HG02970 (cell line): Measurements from ENCODE around the gene CZIB.
"Not testable (repeated sequence)": the region's sequence is repeated elsewhere in the genome, so short reads cannot be mapped to it uniquely, and the experiment has no call there.

Experiments
- ATAC-seq: cut with Tn5 transposase; IDR thresholded peaks from one replicate; pipeline ENCODE4 v1.9.1; 2021; ENCODE audit warnings: mild to moderate bottlenecking, moderate library complexity, moderate number of reproducible peaks; ENCODE audit not compliant: unreplicated experiment, low FRiP score

CZIB gene

DNA sequence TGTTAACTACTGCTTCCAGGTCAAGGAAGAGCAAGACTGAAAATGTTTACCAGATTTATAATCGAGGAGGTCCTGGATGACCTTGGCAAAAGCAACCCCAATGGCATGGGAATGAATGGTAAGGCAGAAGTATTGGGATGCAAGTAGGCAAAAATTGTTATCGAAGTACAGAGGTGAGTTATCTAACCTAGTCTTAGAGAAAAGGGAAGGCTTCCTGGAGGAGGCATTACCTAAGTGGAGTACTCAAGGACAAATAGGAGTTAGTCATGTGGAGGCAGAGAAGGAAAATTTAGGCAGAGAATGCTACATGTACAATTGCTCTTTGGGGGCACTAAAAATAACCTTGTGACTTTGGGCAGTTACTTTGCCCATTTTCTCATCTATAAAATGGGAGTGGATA is 21.4 kb upstream of the CZIB start:
- no peak for ATAC-seq

DNA sequence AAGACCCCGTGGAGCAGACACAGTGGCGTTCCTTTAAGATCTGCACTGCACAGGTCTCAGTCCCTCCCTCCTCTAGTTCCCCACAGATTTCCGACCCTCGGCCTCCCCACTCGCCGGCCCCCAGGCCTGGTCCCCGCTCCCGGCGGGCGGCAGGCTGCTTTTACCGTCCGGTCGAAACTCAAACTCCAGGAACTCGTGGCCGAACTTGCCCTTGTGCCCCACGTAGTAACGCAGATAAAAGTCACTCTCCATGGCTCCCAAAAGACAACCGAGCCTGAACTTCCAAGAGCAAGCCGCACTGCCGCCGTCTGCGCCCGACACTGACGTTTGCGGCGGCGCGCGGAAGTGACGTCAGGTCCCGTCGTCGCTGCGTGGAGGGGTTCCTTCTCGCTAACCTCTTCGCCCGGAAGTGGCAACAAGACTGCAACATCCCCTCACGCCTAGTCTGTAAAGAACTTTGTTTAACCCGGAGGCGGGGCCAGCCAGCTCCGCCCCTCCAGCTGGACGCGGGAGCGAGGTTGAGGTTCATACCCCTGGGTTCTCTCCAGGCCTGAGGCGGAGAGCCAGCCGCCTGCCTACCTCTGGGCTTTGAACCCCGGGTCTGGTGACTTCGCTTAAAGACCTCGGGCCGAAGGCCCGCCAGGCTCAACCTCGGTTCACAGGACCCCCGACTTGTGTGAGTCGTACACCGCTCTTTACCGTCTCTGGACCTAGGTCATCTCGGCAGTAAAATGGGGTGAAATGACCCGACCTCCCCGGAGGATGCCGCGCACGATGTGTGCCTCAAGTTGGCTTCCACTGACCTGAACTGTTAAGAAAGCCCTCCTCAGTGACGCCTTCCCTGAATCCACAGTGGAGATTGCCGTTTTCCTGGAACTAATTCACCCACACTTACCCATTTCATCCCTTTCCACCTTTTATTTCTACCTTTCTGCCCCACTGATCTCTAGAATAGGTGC is 18.0 kb upstream of the CZIB start, which contains the start of gene MAGOH:
Gene MAGOH (minus strand): TSS at position 322 of the 959 bp plus-strand sequence. CDS start 70 bp downstream, at position 252.
- peak; percentile 92 for ATAC-seq

DNA sequence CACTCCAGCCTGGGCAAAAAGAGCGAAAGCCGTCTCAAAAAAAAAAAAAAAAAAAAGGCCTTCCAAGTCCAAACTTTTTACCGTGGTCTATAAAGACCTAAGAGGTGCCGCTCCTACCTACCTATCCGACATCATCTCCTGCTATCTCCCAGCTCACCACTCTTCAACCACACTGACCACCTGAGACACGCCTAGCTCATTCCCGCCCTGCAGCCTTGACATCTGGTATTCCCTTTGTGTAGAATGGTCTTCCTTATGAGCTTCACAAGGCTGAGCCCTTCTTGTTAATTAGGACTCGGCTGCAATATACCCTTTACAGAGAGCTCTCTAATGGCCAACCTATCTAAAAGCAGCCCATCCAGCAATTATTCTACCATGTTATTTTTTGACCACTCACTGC is 17.2 kb upstream of the CZIB start:
- ATAC-seq: no peak

DNA sequence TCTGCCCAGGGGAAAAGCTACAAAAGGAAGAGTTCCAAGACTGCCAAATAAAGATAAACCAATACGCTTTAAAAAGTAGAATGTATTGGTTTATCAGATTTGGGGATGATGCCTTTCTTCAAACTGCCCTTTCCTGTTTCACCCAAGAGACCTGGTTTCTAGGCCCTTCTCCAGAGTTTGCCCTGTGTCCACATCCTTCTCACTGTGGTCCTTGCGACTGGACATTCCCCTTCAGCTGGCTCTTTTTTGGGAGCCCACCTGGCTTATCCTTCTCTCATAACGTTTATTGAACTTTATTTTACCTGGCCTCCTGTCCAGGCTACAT is 490 bp upstream of the CZIB start:
- no peak for ATAC-seq

DNA sequence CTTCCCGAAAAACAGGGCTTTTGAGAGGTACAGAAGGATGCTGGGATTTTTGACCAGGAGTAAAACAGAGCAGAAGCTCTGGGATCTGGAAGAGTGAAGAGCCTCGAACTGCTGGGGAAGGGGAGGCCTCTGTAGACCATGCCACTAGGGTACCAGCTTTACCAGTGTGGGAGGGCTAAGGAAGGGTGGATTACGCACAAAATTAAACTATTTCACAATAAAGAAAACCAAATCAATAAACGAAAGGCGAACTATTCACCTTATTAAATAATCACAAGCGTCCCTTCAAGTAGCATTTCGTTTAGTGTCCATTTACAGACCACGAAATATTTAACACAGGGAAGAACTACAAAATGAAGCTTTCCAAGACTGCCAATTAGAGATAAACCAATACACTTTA is 723 bp downstream of the CZIB start:
- ATAC-seq: no peak

DNA sequence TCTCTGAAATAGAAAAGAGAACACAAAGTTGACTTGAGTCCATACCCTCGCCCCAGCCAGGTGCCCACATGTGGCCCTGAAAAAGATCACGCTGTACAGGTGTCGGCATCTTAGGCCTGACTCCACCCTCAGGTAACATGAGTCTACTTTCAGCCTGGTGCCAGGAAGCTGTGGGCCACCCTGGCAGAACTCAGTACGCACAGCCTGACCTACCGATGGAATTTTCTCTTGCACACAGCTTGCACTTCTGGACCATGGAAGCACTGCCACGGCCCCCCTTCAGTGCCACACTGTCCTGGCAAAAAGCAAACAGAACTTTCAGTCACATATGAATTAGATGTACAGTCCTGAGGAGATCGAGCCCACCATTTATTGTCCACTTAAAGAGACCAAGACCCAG is 2.2 kb downstream of the CZIB start:
- no peak for ATAC-seq

DNA sequence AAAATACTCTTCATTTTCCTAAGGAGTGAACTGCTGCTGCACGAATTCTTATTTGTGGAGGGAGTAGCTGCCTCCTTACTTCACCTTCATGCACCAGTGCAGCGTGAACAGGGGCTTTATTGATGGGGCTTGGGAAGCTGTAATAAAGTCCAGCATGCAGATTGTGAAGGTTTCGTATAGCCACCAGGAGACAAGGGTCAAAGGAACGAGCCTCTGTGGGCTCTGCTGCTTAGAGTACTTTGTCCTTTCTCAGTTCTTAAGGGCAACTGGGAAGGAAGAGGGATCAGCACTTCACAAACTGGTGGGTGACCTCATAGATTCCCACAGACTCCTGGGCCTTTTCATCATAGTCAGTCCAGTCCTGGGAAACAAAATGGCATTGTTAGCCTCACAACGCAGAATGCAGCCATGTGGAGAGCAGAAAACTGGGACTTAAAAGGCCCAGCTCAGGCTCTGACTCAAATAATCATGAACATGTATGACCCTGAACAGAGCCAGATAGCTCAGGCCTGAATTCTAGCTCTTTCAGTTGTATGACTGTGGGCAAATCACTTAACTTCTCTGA is 6.0 kb downstream of the CZIB start:
- ATAC-seq: no peak

DNA sequence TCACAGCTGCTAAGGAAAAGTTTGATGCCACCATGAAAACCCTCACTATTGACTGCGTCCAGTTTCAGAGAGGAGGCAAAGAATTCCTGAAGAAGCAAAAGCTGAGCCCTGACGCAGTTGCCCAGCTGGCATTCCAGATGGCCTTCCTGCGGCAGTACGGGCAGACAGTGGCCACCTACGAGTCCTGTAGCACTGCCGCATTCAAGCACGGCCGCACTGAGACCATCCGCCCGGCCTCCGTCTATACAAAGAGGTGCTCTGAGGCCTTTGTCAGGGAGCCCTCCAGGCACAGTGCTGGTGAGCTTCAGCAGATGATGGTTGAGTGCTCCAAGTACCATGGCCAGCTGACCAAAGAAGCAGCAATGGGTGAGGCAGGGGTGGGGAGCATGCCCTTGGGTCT is 9.5 kb downstream of the CZIB start:
- ATAC-seq: no peak

DNA sequence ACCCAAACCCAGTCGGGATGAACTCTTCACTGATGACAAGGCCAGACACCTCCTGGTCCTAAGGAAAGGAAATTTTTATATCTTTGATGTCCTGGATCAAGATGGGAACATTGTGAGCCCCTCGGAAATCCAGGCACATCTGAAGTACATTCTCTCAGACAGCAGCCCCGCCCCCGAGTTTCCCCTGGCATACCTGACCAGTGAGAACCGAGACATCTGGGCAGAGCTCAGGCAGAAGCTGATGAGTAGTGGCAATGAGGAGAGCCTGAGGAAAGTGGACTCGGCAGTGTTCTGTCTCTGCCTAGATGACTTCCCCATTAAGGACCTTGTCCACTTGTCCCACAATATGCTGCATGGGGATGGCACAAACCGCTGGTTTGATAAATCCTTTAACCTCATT is 10.1 kb downstream of the CZIB start:
- ATAC-seq: no peak

DNA sequence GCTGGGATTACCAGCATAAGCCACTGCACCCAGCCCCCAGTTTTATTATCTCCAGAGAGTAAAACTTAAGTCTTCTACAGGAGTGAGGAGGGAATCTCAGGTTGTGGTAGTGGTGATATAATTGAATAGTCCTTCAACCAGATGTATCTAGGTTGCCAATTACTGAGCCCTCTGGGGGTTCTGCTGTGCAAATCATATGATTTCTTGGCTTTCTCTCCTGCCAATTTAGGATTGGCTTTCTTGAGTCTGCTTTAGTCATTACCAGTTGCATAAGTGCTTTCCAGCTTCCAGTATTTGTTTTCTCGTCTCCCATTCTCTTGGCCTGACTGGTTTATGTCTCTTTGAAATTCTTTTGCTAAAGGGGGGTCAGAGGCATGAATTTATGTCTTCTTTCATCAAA is 12.7 kb downstream of the CZIB start:
- no peak for ATAC-seq

DNA sequence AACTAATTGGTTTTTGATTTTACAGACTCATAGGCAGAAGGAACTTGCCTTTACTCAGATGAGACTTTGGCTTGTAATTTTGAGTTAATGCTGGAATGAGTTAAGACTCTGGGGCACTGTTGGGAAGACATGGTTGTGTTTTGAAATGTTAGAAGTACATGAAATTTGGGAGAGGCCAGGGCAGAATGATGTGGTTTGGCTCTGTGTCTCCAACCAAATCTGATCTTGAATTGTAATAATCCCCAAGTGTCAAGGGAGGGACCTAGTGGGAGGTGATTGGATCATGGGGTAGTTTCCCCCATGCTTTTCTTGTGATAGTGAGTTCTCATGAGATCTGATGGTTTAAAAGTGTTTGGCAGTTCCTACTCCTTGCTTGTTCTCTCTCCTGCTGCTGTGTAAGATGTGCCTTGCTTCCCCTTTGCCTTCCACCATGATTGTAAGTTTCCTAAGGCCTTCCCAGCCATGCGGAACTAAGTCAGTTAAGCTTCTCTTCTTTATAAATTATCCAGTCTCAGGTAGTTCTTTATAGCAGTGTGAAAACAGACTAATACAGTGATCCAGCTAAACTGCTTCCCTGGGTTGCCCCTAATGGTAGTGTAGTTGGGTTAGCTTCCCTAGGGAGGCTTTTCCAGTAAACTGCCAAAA is 13.6 kb downstream of the CZIB start:
- ATAC-seq: no peak

DNA sequence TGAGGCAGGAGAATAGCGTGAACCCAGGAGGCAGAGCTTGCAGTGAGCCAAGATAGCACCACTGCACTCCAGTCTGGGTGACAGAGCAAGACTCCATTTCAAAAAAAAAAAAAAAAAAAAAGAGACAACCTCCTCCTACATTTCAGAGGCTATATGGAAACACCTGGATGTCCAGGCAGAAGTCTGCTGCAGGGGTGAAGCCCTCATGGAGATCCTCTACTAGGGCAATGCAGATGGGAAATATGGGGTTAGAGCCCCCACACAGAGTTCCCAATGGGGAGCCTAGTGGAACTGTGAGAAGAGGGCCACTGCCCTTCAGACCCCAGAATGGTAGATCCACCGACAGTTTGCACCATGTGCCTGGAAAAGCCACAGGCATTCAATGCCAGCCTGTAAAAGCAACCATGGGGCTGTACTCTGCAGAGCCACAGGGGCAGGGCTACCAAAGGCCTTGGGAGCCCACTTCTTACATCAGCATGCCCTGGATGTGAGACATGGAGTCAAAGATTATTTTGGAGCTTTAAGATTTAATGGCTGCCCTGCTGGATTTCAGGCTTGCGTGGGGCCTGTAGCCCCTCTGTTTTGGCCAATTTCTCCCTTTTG is 14.2 kb downstream of the CZIB start:
- not testable (repeated sequence) for ATAC-seq

DNA sequence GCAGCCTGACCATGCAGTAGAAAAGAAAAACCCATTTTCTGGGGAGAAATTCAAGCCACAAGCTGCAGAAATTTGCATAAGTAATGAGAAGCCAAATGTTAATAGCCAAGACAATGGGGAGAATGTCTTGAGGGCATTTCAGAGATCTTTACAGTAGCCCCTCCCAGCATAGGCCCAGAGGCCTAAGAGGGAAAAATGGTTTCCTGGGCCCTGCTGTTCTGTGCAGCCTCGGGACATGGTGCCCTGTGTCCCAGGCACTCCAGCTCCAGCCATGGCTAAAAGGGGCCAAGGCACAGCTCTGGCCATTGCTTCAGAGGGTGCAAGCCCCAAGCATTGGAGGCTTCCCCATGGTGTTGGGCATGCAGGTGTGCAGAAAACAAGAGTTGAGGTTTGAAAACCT is 14.9 kb downstream of the CZIB start:
- ATAC-seq: not testable (repeated sequence)

DNA sequence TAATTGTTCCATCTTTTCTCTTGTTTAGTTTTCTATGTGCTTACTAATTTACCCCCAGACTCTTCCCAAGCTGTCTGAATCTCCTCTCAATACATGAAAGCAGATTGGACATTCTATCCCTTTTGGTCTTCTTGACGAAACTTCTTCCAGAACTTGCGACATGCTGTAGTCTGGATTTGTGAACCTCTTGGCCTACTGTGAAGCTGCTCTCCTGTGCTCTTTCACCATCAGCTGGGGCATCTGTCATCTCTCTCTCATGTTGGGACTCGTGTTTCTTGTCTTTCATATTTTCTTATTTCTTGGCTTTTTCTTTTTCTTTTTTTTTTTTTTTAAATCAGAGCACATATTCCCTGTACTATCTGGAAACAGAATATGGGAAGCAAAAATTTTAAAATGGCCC is 17.0 kb downstream of the CZIB start:
- ATAC-seq: no peak

DNA sequence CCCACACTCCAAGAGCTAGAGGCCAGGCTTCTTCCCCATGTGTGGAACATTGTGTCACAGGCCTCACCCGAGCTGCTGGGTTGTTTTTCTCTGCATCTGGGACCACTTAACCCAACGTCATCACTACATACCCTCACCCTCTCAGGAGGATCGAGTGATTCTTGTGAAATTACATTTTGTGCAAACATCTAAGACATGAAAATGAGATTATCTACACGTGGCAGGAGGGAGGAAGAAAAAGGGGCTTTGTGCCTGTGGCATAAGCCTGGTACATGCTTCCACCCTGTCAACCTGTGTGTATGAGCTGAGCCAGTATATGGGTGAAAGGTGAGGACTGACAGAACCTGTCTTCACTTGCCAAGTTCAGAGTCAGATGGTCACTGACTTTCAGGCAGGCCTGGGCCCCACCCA is 22.2 kb downstream of the CZIB start:
- no peak for ATAC-seq

DNA sequence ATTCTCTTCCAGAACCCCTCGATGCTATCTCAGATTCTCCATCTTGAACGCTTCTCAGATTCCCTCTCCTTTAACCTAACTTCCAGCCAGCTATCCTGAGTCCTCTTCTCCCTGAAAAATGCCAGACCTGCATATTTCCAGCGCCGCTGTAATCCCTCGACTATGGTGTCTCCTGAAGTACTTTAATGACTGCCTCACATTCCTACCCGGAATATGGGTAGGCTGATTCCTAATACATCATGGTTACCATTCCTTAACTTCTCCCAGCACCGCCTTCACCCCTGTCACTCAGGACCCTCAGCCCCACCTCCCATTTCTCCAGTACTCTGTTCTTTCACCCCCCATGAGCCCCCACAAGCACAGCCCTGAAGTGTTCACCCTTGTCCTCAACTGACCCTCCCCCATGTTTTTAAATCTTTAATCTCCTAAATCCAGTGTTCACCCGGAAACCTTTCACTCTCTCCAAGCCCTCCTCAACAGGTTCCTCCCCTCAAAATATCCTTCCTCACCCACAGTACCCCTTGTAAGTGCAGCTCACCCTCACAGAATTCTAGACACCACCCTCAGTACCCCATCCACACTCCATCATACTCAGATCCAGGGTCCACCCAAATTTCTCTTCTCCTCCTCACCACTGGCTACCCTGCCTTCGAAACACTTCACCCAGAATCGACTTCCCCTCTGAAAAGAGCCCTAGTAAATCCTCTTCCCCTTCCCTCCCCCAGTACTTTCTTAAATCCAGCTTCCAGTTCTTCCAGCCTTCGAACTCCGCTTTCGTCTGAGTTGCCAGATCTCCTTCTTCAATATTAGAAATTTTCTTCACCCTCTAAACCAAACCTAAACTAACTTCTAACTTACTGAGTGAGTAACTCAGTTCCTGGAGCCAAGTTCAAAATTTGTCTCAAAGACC is 22.9 kb downstream of the CZIB start:
- peak; percentile 4 for ATAC-seq

DNA sequence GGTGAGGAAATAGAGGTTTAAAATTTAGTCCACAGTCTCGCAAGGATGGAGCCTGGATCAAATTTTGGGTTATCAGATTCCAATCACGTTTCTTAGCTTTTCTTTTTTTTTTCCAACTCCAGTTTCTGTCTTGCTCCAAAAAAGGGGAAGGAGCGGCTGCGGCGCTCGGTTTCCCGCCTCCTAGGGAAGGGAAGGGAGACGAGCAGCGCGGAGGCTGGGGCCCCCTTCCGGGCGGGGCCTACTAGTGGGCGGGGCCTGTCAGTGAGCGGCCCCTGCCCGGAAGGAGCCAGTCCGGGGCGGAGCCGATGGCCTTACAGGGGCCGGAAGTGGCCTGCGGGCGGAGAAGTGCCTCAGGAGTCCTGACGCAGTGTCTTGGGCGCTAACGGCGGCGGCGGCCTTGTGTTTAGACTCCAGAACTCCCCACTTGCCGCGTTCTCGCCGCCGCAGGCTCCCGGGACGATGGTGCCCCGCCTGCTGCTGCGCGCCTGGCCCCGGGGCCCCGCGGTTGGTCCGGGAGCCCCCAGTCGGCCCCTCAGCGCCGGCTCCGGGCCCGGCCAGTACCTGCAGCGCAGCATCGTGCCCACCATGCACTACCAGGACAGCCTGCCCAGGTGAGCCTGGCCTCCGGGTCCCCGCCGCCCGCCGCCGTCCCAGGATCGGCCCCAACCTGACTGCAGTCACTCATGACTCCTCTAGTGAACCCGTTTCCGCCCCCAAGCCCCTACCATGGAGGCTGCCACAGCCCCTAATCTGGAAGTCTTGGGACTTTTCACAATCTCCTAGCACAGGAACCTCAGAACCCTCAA is 23.7 kb downstream of the CZIB start, which contains the start of gene CPT2:
Gene CPT2 (plus strand): TSS at position 340 of the 806 bp plus-strand sequence. CDS start 120 bp downstream, at position 460.
- ATAC-seq: peak; percentile 97

DNA sequence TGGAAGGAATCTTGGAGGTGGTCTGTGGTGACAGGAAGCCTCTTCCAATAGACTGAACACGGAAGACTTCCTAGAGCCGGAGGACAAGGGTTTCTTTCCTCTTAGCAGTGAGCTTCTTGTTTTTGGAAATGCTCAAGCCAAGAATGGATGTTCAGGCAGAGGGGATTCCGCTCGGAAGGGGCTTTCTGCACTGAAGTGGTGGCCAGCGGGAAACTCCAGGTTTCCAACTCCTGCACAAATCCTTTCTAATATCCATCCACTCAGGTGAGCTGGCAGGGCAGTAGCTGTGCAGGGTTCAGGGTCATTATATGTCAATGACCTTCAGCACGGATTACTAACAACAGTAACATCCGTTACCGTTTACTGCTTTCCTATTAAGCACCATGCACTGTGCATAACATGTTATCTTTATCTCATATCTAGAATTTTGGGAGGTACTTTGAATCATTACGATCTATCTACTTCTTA is 24.4 kb downstream of the CZIB start:
- ATAC-seq: no peak
